HepG2 (cell line): ENCODE measurements around the gene KRTAP12-4. TPM values are rescaled to one million over a fixed set of nuclear protein-coding genes. Genes with fewer than 3 reads are reported as not detected.

Source experiments
- AKAP8 ChIP-seq: sonication (generic); formaldehyde crosslinking; IDR thresholded peaks from 2 replicates; pipeline ENCODE4 v1.5.1; 2020; ENCODE audit warnings: mild to moderate bottlenecking, missing genetic modification reagents
- ATF2 ChIP-seq: sonication (generic); formaldehyde crosslinking; IDR thresholded peaks from 2 replicates; pipeline ENCODE4 v1.4.0; 2020; ENCODE audit warnings: missing genetic modification reagents
- CERS6 ChIP-seq: sonication (generic); formaldehyde crosslinking; IDR thresholded peaks from 2 replicates; pipeline ENCODE4 v1.5.0; 2020; ENCODE audit warnings: missing genetic modification reagents
- GTF3A ChIP-seq: sonication (generic); formaldehyde crosslinking; conservative IDR thresholded peaks from 2 replicates; pipeline ENCODE4 v1.4.0; 2020; ENCODE audit warnings: mild to moderate bottlenecking, missing genetic modification reagents
- JUN ChIP-seq: sonication (generic); formaldehyde crosslinking; IDR thresholded peaks from 2 replicates; pipeline ENCODE4 v1.4.0; 2020; ENCODE audit warnings: mild to moderate bottlenecking, missing genetic modification reagents
- KDM4B ChIP-seq: sonication (generic); formaldehyde crosslinking; IDR thresholded peaks from 2 replicates; pipeline ENCODE4 v1.4.0; 2020; ENCODE audit warnings: missing genetic modification reagents
- MBNL3 ChIP-seq: fragments of 250-450 bp; sonication (Bioruptor Pico); conservative IDR thresholded peaks from 2 replicates; pipeline ENCODE4 v1.8.0; 2022; ENCODE audit warnings: mild to moderate bottlenecking, inconsistent platforms
- MYPOP ChIP-seq: sonication (generic); formaldehyde crosslinking; IDR thresholded peaks from 2 replicates; pipeline ENCODE4 v1.8.1; 2023; ENCODE audit warnings: mild to moderate bottlenecking, moderate library complexity, missing genetic modification reagents
- PAWR ChIP-seq: sonication (generic); formaldehyde crosslinking; IDR thresholded peaks from 2 replicates; pipeline ENCODE4 v1.4.0; 2020; ENCODE audit warnings: missing genetic modification reagents, mild to moderate bottlenecking, borderline replicate concordance
- TP53 ChIP-seq: sonication (generic); formaldehyde crosslinking; conservative IDR thresholded peaks from 2 replicates; pipeline ENCODE4 v1.4.0; 2020; ENCODE audit warnings: missing genetic modification reagents
- ZBTB7B ChIP-seq: sonication (generic); formaldehyde crosslinking; IDR thresholded peaks from 2 replicates; pipeline ENCODE4 v1.4.0; 2020; ENCODE audit warnings: missing genetic modification reagents
- ZNF543 ChIP-seq: sonication (generic); formaldehyde crosslinking; IDR thresholded peaks from 2 replicates; pipeline ENCODE4 v1.4.0; 2020; ENCODE audit warnings: mild to moderate bottlenecking, missing genetic modification reagents
- ZNF562 ChIP-seq: sonication (generic); formaldehyde crosslinking; IDR thresholded peaks from 2 replicates; pipeline ENCODE4 v1.8.0; 2022; ENCODE audit warnings: missing genetic modification reagents, borderline replicate concordance
- polyA plus RNA-seq, 8 experiments: library from polyadenylated mRNA; depleted of rRNA in 3 of 8; stranded (reverse) in 7 of 8; unstranded in 1 of 8; fragments of >200 nt; fragmentation: Illumina TruSeq in 4 of 8; extraction: Trizol in 4 of 8; gene quantifications; 2 replicates each; pipeline versions ENCODE4 v1.2.1 to v1.2.3, GENCODE V29; 2011 to 2016; ENCODE audit warnings: low read depth in 4 of 8, missing spikeins in 1 of 8, mixed read lengths in 1 of 8; ENCODE audit not compliant: insufficient read depth in 1 of 8
- total RNA-seq, 5 experiments: library from RNA; depleted of rRNA; stranded (reverse); fragments of >200 nt; fragmentation: Illumina TruSeq; extraction: Trizol; gene quantifications; 2 replicates each; pipeline ENCODE4 v1.2.3, GENCODE V29; 2016; ENCODE audit warnings: low read depth in 1 of 5
- TF ChIP-seq, protein P1 (sequence below): sonication (generic); formaldehyde crosslinking; IDR thresholded peaks from 2 replicates; pipeline ENCODE4 v1.8.1; 2023; ENCODE audit warnings: missing genetic modification reagents, mild to moderate bottlenecking, borderline replicate concordance
- TF ChIP-seq, protein P2 (sequence below): sonication (generic); formaldehyde crosslinking; IDR thresholded peaks from 2 replicates; pipeline ENCODE4 v1.4.0; 2020; ENCODE audit warnings: mild to moderate bottlenecking, missing genetic modification reagents
- TF ChIP-seq, protein P3 (sequence below): IDR thresholded peaks from 2 replicates; pipeline ENCODE4 v1.6.1; 2016; ENCODE audit warnings: missing compliant biosample characterization, missing genetic modification reagents, borderline replicate concordance
- TF ChIP-seq, protein P4 (sequence below): sonication (generic); formaldehyde crosslinking; IDR thresholded peaks from 2 replicates; pipeline ENCODE4 v1.4.0; 2020; ENCODE audit warnings: mild to moderate bottlenecking, missing genetic modification reagents, borderline replicate concordance
- TF ChIP-seq, protein P5 (sequence below): IDR thresholded peaks from 2 replicates; pipeline ENCODE4 v1.6.1; 2012; ENCODE audit warnings: low read depth, low read length, improper control_type of control experiment

KRTAP12-4 gene
- total and polyA plus RNA-seq, 2 of the 13 experiments (the other 11 are each of a cell fraction or from before 2014, with no cell fraction given), result not detected

GRCh38 chr21:44700101-44701022 lies 45.9 kb upstream of the KRTAP12-4 start (continued):
- TF ChIP-seq MYPOP (CRISPR knock-in tag), result no peak
- no peak for TF ChIP-seq TP53 (CRISPR knock-in tag)
- no peak for TF ChIP-seq KDM4B (CRISPR knock-in tag)
- TF ChIP-seq ZNF562 (CRISPR knock-in tag), result no peak
- TF ChIP-seq, protein P1, sequence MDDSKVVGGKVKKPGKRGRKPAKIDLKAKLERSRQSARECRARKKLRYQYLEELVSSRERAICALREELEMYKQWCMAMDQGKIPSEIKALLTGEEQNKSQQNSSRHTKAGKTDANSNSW (CRISPR knock-in tag), result no peak
- no peak for TF ChIP-seq GTF3A (CRISPR knock-in tag)
- TF ChIP-seq PAWR, result no peak
- no peak for TF ChIP-seq CERS6 (CRISPR knock-in tag)
- TF ChIP-seq, protein P2, sequence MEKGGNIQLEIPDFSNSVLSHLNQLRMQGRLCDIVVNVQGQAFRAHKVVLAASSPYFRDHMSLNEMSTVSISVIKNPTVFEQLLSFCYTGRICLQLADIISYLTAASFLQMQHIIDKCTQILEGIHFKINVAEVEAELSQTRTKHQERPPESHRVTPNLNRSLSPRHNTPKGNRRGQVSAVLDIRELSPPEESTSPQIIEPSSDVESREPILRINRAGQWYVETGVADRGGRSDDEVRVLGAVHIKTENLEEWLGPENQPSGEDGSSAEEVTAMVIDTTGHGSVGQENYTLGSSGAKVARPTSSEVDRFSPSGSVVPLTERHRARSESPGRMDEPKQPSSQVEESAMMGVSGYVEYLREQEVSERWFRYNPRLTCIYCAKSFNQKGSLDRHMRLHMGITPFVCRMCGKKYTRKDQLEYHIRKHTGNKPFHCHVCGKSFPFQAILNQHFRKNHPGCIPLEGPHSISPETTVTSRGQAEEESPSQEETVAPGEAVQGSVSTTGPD (CRISPR knock-in tag), result no peak
- TF ChIP-seq, protein P3, sequence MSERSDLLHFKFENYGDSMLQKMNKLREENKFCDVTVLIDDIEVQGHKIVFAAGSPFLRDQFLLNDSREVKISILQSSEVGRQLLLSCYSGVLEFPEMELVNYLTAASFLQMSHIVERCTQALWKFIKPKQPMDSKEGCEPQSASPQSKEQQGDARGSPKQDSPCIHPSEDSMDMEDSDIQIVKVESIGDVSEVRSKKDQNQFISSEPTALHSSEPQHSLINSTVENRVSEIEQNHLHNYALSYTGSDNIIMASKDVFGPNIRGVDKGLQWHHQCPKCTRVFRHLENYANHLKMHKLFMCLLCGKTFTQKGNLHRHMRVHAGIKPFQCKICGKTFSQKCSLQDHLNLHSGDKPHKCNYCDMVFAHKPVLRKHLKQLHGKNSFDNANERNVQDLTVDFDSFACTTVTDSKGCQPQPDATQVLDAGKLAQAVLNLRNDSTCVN, result no peak
- TF ChIP-seq JUN, result no peak
- TF ChIP-seq AKAP8 (CRISPR knock-in tag), result no peak
- no peak for TF ChIP-seq MBNL3 (CRISPR knock-in tag)
- TF ChIP-seq ZNF543 (CRISPR knock-in tag), result no peak
- TF ChIP-seq ZBTB7B (CRISPR knock-in tag), result no peak
- TF ChIP-seq, protein P4, sequence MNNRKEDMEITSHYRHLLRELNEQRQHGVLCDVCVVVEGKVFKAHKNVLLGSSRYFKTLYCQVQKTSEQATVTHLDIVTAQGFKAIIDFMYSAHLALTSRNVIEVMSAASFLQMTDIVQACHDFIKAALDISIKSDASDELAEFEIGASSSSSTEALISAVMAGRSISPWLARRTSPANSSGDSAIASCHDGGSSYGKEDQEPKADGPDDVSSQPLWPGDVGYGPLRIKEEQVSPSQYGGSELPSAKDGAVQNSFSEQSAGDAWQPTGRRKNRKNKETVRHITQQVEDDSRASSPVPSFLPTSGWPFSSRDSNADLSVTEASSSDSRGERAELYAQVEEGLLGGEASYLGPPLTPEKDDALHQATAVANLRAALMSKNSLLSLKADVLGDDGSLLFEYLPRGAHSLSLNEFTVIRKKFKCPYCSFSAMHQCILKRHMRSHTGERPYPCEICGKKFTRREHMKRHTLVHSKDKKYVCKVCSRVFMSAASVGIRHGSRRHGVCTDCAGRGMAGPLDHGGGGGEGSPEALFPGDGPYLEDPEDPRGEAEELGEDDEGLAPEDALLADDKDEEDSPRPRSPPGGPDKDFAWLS, result no peak
- TF ChIP-seq, protein P5, sequence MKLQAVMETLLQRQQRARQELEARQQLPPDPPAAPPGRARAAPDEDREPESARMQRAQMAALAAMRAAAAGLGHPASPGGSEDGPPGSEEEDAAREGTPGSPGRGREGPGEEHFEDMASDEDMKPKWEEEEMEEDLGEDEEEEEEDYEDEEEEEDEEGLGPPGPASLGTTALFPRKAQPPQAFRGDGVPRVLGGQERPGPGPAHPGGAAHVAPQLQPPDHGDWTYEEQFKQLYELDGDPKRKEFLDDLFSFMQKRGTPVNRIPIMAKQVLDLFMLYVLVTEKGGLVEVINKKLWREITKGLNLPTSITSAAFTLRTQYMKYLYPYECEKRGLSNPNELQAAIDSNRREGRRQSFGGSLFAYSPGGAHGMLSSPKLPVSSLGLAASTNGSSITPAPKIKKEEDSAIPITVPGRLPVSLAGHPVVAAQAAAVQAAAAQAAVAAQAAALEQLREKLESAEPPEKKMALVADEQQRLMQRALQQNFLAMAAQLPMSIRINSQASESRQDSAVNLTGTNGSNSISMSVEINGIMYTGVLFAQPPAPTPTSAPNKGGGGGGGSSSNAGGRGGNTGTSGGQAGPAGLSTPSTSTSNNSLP, result no peak
- TF ChIP-seq ATF2 (CRISPR knock-in tag), result no peak
